Measurements from ENCODE around the gene MACROD2.

Gene MACROD2

DNA sequence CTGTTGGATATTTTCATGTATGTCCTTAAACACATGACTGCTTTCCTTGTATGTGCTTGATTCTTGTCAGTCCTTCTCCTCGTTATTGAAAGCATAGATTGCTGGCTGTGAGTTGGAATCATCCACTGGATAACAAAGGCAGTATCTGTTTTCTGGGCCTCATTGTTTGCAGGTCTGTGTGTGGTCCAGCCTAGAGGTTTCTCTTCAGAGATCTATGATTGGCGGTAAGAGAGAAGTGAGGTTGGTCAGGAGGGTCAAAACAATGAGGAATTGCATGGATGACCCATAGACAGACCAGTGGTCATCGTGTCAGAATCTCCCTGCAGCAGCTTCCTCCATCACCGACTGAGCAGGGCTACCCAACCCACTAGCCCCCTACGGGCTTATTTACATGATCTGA, 1663.0 kb downstream of the MACROD2 start:
- no peak for TF ChIP-seq SUZ12 (IDR thresholded peaks at IDR 0.05; ENCODE audit: extremely low read depth, insufficient read depth, insufficient read length)
- no peak for TF ChIP-seq ZNF274 (IDR thresholded peaks at IDR 0.05; ENCODE audit: low read depth, low read length)
- no peak for TF ChIP-seq YY1 (IDR thresholded peaks at IDR 0.05; ENCODE audit: insufficient read depth, insufficient read length)
- no peaks in the 10 kb centered on the region for H3K36me3 ChIP-seq (ENCODE audit: insufficient read depth, insufficient read length, low read length)
- no peaks in the 10 kb centered on the region for H3K9me3 ChIP-seq (ENCODE audit: insufficient read depth, low read length)
- no peak overlapping the region for H3K4me3 ChIP-seq (ENCODE audit: insufficient read length, low read depth)
- no peaks in the 10 kb centered on the region for H3K27me3 ChIP-seq (ENCODE audit: insufficient read depth, insufficient read length)
- H3K9ac ChIP-seq (ENCODE audit: insufficient read length, low read depth), result no peak overlapping the region
- no peak for DNase-seq (ENCODE audit: low read depth, low spot score)
- H3K4me1 ChIP-seq (ENCODE audit: insufficient read depth, insufficient read length), result no peaks in the 10 kb centered on the region

DNA sequence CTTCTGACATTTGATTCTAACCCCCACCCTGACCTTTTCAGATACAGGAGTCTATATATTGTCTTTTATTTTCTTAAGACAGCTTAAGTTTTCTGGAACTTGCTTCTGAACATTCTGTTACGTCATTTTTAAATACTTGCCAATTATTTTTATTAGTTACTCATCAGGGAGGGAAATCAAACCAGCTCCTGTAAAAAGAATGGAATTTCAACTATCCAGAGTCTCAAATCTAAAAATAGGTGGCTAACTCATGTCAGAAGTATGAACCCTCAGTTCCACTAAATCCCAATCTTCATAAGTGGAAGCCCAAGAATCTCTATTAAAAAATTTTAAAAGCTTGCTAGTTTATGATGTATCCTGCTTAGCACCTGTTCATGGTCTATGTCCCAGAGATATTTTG, 1677.9 kb downstream of the MACROD2 start:
- no peaks in the 10 kb centered on the region for H3K36me3 ChIP-seq (ENCODE audit: insufficient read depth, insufficient read length, low read length)
- H3K4me3 ChIP-seq (ENCODE audit: insufficient read length, low read depth), result no peak overlapping the region
- H3K9ac ChIP-seq (ENCODE audit: insufficient read length, low read depth), result no peak overlapping the region
- H3K27me3 ChIP-seq (ENCODE audit: insufficient read depth, insufficient read length), result no peaks in the 10 kb centered on the region
- no peak for TF ChIP-seq YY1 (IDR thresholded peaks at IDR 0.05; ENCODE audit: insufficient read depth, insufficient read length)
- TF ChIP-seq SUZ12 (IDR thresholded peaks at IDR 0.05; ENCODE audit: extremely low read depth, insufficient read depth, insufficient read length), result no peak
- TF ChIP-seq ZNF274 (IDR thresholded peaks at IDR 0.05; ENCODE audit: low read depth, low read length), result no peak
- no peaks in the 10 kb centered on the region for H3K4me1 ChIP-seq (ENCODE audit: insufficient read depth, insufficient read length)
- H3K9me3 ChIP-seq (ENCODE audit: insufficient read depth, low read length), result no peaks in the 10 kb centered on the region
- no peak for DNase-seq (ENCODE audit: low read depth, low spot score)

DNA sequence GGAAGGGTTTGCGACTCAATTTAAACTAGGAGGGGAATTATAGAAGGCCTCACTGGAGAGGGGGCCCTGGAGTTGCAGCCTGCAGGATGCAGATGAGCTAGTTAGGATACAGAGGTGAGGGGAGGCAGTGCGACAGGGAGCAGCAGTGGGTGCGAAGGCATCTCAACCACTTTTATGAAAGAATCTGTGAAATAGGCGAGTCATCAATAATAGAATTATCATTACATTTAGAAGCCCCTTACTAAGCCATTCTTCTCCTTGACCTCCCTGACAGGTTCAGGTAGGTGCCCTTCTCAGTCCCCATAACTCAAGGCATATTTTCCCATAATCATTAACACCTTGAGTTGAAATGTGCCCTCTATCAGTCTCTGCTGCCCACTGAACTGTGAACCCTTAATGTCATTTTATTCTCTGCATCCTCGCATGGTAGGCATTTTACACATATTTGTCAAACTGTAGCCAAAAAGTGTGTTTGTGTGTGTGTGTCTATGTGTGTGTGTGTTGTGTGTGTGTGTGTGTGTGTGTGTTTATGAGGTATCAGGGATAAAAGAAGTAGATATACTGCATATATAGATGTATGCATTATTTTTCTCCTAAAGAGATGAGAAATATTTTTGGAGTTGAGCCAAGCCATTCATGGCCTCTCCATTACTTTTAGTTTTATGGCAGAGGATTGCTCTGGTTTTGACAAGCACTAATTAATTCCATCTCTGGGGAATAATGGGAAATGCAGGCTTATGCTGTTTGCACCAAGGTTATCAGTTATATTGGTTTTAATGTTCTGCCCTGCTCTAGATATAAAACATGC, 1679.1 kb downstream of the MACROD2 start:
- Histone ChIP-seq H3K9ac (ENCODE audit: insufficient read length, low read depth) (no peak overlapping the region), H3K4me3 (ENCODE audit: insufficient read length, low read depth) (no peak overlapping the region), H3K4me1 (ENCODE audit: insufficient read depth, insufficient read length) (no peaks in the 10 kb centered on the region), H3K9me3 (ENCODE audit: insufficient read depth, low read length) (no peaks in the 10 kb centered on the region), H3K27me3 (ENCODE audit: insufficient read depth, insufficient read length) (no peaks in the 10 kb centered on the region), H3K36me3 (ENCODE audit: insufficient read depth, insufficient read length, low read length) (no peaks in the 10 kb centered on the region)
- no peak for DNase-seq (ENCODE audit: low read depth, low spot score)
- no peak for TF ChIP-seq YY1 (IDR thresholded peaks at IDR 0.05; ENCODE audit: insufficient read depth, insufficient read length)
- TF ChIP-seq ZNF274 (IDR thresholded peaks at IDR 0.05; ENCODE audit: low read depth, low read length), result no peak
- no peak for TF ChIP-seq SUZ12 (IDR thresholded peaks at IDR 0.05; ENCODE audit: extremely low read depth, insufficient read depth, insufficient read length)

DNA sequence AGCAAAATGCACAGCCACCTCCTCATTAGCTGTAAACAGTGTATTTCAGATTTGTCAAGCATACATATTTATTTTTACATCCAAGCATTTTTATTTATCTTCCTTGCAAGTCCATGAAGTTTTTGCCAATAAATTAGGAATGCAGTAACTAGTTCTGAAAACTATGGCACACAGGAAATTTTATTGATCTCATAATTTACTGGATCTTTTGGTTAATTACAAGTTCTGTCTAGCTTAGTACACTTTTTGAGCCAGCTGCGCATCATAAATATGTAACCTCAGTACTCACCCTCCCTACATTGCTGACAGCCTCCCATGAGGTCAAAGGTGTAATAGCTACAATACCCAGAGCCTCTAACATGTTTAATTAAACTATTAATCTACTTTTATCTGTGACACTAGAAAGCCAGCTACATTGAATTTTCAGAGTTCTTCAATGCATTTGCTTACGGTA, 1679.8 kb downstream of the MACROD2 start:
- Histone ChIP-seq H3K27me3 (ENCODE audit: insufficient read depth, insufficient read length) (no peaks in the 10 kb centered on the region), H3K4me3 (ENCODE audit: insufficient read length, low read depth) (no peak overlapping the region), H3K36me3 (ENCODE audit: insufficient read depth, insufficient read length, low read length) (no peaks in the 10 kb centered on the region), H3K4me1 (ENCODE audit: insufficient read depth, insufficient read length) (no peaks in the 10 kb centered on the region), H3K9ac (ENCODE audit: insufficient read length, low read depth) (no peak overlapping the region), H3K9me3 (ENCODE audit: insufficient read depth, low read length) (no peaks in the 10 kb centered on the region)
- TF ChIP-seq ZNF274 (IDR thresholded peaks at IDR 0.05; ENCODE audit: low read depth, low read length) (no peak), YY1 (IDR thresholded peaks at IDR 0.05; ENCODE audit: insufficient read depth, insufficient read length) (no peak), SUZ12 (IDR thresholded peaks at IDR 0.05; ENCODE audit: extremely low read depth, insufficient read depth, insufficient read length) (no peak)
- DNase-seq (ENCODE audit: low read depth, low spot score), result no peak

DNA sequence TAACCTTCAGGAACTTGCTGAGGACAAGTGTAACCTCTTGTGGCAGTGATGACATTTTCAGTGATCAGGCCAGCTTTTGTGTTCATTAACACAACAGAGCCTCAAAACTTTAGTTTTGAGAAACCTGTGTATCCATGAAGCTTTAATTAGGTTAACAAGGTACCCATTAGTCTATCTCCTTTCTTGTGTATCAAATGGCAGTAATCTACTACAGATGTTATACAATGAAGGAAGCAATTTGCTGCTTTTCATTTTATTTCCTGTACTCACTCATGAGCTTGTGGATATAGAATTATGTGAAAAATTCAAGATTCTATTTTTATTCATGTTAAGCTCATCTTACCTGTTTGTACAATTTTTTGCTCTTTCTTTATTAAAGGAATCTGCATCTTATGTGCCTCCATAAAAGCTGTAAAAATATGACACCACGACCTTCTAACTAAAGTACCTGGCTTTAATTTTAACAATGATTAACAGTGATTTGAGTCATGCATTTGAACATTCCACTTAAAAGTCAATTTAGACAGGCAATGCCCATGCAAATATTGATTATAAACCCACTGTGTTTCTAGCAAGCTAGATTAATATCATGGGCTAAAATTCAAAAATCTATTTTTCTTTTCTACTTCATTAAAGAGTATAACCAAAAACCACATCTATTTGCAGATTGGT, 1680.6 kb downstream of the MACROD2 start:
- Histone ChIP-seq H3K4me1 (ENCODE audit: insufficient read depth, insufficient read length) (no peaks in the 10 kb centered on the region), H3K9me3 (ENCODE audit: insufficient read depth, low read length) (no peaks in the 10 kb centered on the region), H3K36me3 (ENCODE audit: insufficient read depth, insufficient read length, low read length) (no peaks in the 10 kb centered on the region), H3K9ac (ENCODE audit: insufficient read length, low read depth) (no peak overlapping the region), H3K4me3 (ENCODE audit: insufficient read length, low read depth) (no peak overlapping the region), H3K27me3 (ENCODE audit: insufficient read depth, insufficient read length) (no peaks in the 10 kb centered on the region)
- no peak for DNase-seq (ENCODE audit: low read depth, low spot score)
- TF ChIP-seq ZNF274 (IDR thresholded peaks at IDR 0.05; ENCODE audit: low read depth, low read length), result no peak
- no peak for TF ChIP-seq YY1 (IDR thresholded peaks at IDR 0.05; ENCODE audit: insufficient read depth, insufficient read length)
- TF ChIP-seq SUZ12 (IDR thresholded peaks at IDR 0.05; ENCODE audit: extremely low read depth, insufficient read depth, insufficient read length), result no peak

DNA sequence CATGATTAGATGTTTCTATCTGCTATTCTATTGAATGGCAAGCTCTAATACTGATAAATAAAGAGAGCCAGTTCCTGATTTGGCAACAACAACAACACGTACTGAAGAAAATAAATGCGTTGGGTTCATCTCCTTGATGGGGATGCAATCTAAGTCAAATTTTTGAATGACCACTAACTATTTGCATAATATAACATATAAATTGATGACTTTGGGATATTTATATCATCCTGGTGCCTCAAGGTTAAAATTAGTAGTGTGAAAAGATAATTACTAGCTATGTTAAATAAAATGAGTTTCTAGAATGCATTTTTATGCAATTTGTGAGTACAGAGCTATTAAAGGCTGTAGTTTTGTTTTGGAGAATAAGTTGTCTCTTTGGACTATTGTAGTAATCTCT, 1681.5 kb downstream of the MACROD2 start:
- Histone ChIP-seq H3K27me3 (ENCODE audit: insufficient read depth, insufficient read length) (no peaks in the 10 kb centered on the region), H3K9me3 (ENCODE audit: insufficient read depth, low read length) (no peaks in the 10 kb centered on the region), H3K4me1 (ENCODE audit: insufficient read depth, insufficient read length) (no peaks in the 10 kb centered on the region), H3K4me3 (ENCODE audit: insufficient read length, low read depth) (no peak overlapping the region), H3K36me3 (ENCODE audit: insufficient read depth, insufficient read length, low read length) (no peaks in the 10 kb centered on the region), H3K9ac (ENCODE audit: insufficient read length, low read depth) (no peak overlapping the region)
- TF ChIP-seq SUZ12 (IDR thresholded peaks at IDR 0.05; ENCODE audit: extremely low read depth, insufficient read depth, insufficient read length), result no peak
- no peak for TF ChIP-seq ZNF274 (IDR thresholded peaks at IDR 0.05; ENCODE audit: low read depth, low read length)
- TF ChIP-seq YY1 (IDR thresholded peaks at IDR 0.05; ENCODE audit: insufficient read depth, insufficient read length), result no peak
- DNase-seq (ENCODE audit: low read depth, low spot score), result no peak

DNA sequence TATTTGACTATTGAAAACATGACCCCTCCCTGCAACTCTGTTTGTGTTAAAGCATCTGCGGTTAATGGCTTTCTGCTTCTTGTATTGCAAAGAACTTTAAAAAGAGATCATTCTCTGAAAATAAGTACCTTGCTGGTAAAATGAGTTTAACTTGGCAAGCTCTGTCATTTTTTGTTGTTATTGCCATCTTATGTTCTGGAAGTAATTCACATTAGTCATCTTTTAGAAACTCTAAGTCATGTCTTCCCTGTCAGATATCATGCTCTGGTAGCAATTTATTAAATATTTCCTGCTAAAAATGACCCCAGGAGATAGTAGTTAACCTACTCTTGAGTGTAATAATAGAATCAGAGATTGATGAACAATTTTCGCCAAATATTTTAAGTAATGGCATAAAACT, 1687.4 kb downstream of the MACROD2 start:
- H3K27me3 ChIP-seq (ENCODE audit: insufficient read depth, insufficient read length), result no peaks in the 10 kb centered on the region
- no peaks in the 10 kb centered on the region for H3K9me3 ChIP-seq (ENCODE audit: insufficient read depth, low read length)
- no peak overlapping the region for H3K9ac ChIP-seq (ENCODE audit: insufficient read length, low read depth)
- no peak for TF ChIP-seq ZNF274 (IDR thresholded peaks at IDR 0.05; ENCODE audit: low read depth, low read length)
- no peak for TF ChIP-seq YY1 (IDR thresholded peaks at IDR 0.05; ENCODE audit: insufficient read depth, insufficient read length)
- no peak for TF ChIP-seq SUZ12 (IDR thresholded peaks at IDR 0.05; ENCODE audit: extremely low read depth, insufficient read depth, insufficient read length)
- no peak overlapping the region for H3K4me3 ChIP-seq (ENCODE audit: insufficient read length, low read depth)
- H3K4me1 ChIP-seq (ENCODE audit: insufficient read depth, insufficient read length), result no peaks in the 10 kb centered on the region
- no peaks in the 10 kb centered on the region for H3K36me3 ChIP-seq (ENCODE audit: insufficient read depth, insufficient read length, low read length)
- no peak for DNase-seq (ENCODE audit: low read depth, low spot score)
